Activated T-helper 1 cell treated with anti-CD3 and anti-CD28 coated beads, Interleukin-2, amount 50 U/mL, for 16 hours (primary cell): ENCODE results near the gene ZBED1.
"Not testable (repeated sequence)": the region's sequence is repeated elsewhere in the genome, so short reads cannot be mapped to it uniquely, and the experiment has no call there.

Source experiments
- DNase-seq, 2 donors: peaks; one replicate each; pipeline ENCODE4 v3.0.0-alpha.2; 2020; ENCODE audit warnings: low read depth in 1 of 2, low spot score in 1 of 2

The ZBED1 gene

DNA sequence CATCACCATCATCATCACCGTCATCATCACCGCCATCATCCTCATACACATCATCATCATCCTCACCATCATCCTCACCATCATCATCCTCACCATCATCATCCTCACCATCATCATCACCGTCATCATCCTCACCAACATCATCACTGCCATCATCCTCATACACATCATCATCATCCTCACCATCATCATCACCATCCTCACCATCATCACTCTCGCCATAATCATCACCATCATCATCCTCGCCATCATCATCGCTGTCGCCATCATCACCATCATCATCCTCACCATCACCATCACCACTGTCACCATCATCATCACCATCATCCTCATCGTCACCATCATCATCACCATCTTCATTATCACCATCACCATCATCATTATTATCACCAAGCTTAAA lies 19.8 kb upstream of the ZBED1 start:
- no peak for DNase-seq

GRCh38 chrX:2519638-2520037 lies 18.9 kb upstream of the ZBED1 start:
- not testable (repeated sequence) for DNase-seq

- DNase-seq, result no peak
Observed at GRCh38 chrX:2517055-2517454, 16.3 kb upstream of the ZBED1 start.

DNA sequence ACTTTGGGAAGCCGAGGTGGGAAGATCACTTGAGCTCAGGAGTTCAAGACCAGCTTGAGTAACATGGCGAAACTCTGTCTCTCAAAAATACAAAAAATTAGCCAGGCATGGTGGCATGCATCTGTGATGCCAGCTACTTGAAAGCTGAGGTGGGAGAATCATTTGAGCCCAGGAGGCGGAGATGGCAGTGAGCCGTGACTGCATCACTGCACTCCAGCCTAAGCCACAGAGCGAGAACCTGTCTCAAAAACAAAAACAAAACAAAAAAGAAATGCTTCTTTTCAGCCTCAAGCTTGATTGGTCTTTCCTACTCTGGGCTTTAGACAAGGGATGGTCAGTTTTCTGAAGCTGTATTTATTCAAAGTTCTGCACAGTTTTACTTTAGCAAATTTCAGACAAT lies 15.8 kb upstream of the ZBED1 start:
- DNase-seq, result no peak

DNA sequence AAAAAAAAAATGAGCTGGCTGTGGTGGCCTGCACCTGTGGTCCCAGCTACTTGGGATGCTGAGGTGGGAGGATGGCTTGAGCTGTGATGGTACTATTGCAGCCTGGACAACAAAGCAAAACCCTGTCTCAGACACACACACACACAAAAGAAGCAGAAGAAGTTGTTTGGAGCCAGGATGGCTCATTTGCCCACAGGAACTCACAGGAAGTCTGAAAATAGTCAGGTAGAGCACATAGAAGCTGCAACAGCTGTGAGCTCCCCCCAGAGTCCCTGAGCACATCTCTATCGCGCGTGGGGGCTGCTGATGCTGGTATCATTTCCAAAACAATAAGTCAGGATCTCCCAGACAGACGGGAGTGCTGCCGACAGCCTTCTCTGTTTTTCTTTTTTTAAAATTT lies 13.4 kb upstream of the ZBED1 start:
- DNase-seq, result no peak

GRCh38 chrX:2513121-2513664 lies 12.4 kb upstream of the ZBED1 start:
- DNase-seq, result no peak

- no peak for DNase-seq
Observed at GRCh38 chrX:2512501-2512900, 11.7 kb upstream of the ZBED1 start.

- no peak for DNase-seq
Observed at GRCh38 chrX:2511326-2511725, 10.6 kb upstream of the ZBED1 start.

GRCh38 chrX:2508648-2509335 lies 8.0 kb upstream of the ZBED1 start:
- no peak for DNase-seq

GRCh38 chrX:2507904-2508627 lies 7.3 kb upstream of the ZBED1 start:
- no peak for DNase-seq

DNA sequence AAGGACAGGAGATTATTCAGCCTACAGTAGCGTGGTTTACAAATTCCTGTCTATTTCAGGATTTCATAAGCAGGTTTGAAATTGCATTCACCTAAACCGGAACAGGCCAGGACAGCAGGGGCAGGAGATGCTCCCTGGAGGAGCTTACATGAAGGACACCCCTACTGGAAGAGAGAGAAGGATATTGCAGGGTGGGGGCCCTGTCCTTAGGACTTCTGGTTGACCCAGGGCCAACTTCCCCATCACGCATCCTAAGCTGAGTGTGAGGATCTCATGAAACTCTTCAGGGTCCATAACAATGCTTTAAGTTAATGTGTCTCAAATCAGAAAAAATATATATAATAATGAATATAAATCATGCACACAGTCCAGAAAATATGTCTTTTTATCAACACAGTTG lies 6.4 kb upstream of the ZBED1 start:
- DNase-seq, result no peak

- not testable (repeated sequence) for DNase-seq
Observed at GRCh38 chrX:2505341-2505740, 4.6 kb upstream of the ZBED1 start.

DNA sequence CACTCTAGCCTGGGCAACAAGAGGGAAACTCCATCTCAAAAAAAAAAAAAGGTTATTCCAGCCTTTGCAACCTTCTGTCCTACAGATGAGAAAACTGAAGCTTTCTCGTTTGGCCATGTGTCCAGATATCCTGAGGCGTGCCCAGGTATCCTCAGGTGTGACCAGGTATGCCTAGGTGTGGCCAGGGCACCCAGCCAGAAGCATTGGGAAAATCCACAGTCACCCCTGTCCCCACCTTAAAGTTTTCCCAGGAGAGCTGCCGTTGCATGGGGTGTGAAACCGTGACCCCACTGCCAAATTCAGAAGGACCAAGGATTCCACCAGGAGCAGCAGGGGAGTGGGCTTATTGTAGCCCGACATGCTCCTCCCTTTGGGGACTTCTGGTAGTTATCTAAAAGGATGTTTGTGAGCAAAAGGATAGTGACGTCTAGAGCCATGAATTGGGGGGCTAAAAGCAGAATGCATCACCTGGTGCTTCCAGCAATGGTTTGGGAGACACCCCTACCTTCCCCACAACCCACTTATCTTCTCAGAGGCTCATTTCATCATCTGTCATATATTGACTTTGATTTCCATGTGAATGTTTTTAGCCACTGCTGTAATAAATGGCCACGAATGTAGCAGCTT lies 4.0 kb upstream of the ZBED1 start:
- no peak for DNase-seq

DNA sequence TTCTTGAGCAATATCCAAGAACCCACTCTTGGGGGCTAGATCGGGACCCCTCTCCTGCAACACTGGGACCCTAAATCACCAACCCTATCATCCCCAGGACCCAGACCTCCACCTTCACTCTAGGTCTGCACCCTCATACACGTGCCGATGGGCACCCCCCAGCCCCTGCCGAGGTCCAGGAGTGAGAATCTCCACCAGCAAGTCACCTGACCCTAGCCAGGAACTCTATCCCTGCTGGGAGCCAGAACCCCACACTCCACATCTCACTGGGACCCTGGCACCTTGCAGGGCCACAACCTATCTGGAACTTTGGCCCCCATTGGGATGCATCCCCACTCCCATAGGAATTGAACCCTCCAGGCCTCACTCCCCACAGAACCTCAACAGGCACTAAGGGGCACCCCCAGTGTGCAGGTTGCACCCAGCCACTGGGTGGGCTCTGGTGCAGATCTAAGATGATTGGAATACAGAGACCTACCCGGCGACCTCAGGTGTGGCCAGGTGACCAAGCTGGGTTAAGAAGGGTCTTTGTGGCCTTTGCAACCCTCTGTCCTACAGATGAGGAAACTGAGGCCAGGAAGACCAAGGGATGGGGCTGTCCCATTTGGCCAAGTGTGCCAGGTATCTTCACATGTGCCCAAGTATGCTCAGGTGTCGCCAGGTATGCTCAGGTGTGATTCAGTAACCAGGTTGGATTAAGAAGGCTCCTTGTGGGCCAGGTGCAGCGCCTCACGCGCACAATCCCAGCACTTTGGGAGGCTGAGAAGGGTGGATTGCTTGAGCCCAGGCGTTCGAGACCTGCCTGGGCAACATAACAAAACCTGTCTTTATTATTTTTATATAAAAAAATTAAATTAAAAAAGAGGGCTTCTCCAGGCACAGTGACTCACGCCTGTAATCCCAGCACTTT lies 3.1 kb upstream of the ZBED1 start:
- no peak for DNase-seq

- no peak for DNase-seq
Observed at GRCh38 chrX:2502668-2503519, 2.1 kb upstream of the ZBED1 start.

DNA sequence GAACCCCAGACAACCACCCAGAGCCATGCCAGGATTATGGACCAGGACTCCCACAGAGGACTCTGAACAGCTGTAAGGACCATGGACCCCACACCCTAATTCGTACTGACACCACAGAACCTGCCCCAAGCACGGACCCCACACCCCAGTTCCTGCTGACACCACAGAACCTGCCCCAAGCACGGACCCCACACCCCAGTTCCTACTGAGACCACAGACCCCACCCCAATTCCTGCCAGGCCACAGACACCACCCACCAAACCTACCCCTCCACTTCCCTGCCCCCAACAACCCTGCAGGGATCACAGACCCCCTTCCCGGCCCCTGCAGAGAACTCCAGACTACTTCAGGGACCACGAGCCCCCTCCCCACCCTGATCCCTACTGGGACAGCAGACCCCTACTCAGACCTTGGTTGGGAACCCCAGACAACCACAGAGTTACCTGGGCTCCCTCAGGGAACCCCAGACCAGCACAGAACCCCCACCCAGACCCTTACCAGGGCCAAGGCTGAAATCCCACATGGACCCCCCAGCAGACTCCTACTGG lies 1.4 kb upstream of the ZBED1 start:
- no peak for DNase-seq

DNA sequence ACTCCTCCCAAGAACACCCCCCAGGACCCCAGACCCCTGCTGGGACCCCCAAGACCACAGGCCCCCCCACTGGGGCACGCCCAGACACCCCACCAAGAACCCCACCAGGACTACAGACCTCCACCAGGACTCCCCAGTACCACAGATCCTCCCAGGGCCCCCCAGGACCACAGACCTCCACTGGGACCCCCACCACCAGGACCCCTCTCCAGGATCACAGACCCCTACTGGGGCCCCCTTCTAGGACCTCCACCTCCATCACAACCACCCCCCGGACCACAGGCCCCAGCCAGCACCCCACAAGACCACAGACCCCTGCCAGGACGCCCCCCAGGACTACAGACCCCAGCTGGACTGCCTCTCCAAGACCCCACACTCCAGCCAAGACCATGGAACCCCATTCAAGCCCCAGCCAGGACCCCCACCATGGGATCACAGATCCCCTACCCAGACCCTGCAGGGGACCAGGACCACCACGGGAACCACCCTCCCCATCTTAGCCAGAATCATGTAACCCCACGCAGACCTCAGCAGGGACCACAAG lies 855 bp upstream of the ZBED1 start:
- no peak for DNase-seq

- DNase-seq, result no peak
Observed at GRCh38 chrX:2500091-2500802, 529 bp downstream of the ZBED1 start.

DNA sequence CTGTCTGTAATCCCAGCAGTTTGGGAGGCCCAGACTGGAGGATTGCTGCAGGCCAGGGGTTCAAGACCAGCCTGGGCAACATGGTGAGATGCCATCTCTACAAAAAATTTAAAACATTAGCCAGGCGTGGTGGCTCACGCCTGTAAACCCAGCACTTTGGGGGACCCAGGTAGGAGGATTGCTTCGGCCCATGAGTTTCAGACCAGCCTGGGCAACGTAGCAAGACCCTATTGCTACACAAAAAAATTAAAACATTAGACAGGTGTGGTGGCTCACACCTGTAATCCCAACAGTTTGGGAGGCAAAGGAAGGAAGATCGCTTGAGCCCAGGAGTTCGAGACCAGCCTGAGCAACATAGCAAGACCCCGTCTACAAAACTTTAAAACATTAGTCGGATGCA lies 1.3 kb downstream of the ZBED1 start:
- no peak for DNase-seq
